HG03280 (cell line): ENCODE data around the gene ZKSCAN5.
"Not testable (repeated sequence)": the region's sequence is repeated elsewhere in the genome, so short reads cannot be mapped to it uniquely, and the experiment has no call there.

Source experiments
- ATAC-seq: cut with Tn5 transposase; IDR thresholded peaks from one replicate; pipeline ENCODE4 v1.9.1; 2021; ENCODE audit warnings: mild to moderate bottlenecking, moderate library complexity; ENCODE audit not compliant: unreplicated experiment

ZKSCAN5 gene

DNA sequence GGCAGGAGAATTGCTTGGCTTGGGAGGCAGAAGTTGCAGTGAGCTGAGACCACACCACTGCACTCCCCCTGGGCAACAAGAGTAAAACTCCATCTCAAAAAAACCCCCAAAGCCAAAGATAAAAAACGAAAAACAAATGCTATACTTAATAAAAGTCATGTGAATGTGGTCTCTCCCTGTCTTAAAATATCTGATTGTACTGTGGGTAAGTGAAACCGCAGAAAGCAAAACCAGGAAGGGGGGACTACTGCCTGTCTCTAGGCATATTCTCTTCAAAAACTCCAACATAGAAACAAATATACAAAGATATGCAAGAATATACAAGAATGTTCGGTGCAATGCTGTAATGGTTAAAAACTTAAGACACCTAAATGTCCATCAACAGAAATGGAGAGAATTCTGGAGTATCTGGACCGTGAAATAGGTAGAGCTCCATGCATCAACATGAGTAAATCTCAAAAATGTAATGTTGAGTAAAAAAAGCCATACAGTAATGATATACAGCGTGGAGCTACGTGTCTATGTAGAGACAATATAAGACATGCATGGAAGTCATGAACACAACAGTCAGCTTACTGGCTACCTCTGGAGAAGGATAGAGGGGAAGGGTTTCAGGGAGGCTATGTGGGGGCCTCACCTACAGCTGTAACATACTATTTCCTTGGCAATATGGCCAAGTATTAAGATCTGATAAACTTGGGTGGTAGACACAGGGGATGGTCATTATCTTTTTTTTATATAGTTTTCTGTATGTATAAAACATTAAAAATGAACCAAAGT, 6.5 kb upstream of the ZKSCAN5 start:
- no peak for ATAC-seq

DNA sequence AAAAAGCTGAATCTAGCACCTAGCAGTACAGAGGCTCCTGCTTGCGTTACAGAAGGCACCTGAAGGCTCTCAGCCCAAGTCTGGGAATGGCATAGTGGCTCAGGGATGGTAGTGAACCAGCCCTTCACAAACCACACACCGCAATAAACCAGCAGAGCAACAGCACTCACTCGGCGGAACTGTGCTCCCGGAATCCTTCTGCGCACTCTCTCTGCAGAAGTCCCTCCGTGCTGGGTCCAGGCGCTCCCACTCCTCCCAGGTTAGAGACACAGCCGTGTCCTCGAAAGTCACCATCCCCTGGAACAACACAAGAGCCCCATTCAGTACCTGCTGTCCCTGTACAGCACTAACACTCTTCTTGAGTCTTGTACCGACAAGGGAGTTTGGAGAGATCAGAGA, 5.9 kb upstream of the ZKSCAN5 start:
- no peak for ATAC-seq

DNA sequence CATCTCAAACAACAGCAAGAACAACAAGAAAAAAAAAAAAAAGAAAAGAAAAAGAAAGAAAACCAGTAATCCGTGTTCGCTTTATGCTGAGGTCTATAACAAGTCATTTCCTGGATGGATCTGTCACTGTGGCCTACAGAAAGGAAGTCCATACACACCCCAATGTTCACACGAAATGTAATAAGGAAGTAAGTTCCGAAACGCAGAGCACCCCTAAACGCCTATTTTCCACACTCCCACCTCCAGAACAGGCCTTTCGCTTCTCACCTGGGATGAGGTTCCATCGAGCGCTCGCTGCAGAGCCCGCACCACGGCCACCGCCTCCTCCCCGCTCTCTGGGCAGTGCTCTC, 5.1 kb upstream of the ZKSCAN5 start:
- ATAC-seq: peak; percentile 1

DNA sequence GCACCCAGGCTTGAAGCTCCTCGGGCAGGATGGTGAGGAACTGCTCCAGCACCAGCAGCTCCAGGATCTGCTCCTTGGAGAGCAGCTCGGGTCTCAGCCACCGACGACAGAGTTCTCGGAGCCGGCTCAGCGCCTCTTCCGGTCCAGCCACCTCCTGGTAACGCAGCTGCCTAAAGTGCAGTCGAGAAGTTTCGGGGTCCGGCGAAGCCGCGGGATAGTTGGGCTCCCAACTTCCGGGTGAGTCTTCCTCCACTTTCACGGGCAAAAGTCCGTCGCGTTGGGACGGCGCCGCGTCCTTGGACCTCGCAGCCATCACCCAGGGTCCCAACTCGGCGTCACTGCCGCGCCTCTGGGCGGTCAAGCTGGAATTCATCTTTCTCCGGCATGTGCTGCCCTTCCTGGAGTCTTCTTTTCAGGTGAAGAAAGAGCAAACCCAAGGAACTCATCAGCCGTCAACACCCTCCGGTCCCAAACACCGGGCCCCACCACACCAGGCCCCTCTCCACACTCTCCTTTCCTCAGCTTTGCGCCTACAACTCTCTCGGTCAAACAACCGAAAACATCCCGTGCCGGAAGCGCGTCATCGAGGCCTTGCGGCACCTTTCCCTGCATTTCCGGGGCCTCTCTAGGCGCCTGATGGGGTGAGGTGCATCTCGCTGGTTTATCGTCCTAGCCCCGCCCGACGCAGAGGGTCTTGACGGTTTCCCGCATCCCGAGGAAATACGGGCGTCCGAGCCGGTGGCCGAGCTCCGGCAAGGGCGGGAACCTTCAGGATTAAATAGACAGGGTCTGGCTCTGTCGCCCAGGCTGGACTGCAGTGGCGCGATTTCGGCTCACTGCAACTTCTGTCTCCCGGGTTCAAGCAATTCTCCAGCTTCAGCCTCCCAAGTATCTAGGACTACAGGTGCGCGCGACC, 4.5 kb upstream of the ZKSCAN5 start, which contains the start of gene ZNF394:
TSS of gene ZNF394 (minus strand) at position 561 of the 916 bp plus-strand sequence. CDS start at position 373, 188 bp downstream.
- peak; percentile 46 for ATAC-seq

DNA sequence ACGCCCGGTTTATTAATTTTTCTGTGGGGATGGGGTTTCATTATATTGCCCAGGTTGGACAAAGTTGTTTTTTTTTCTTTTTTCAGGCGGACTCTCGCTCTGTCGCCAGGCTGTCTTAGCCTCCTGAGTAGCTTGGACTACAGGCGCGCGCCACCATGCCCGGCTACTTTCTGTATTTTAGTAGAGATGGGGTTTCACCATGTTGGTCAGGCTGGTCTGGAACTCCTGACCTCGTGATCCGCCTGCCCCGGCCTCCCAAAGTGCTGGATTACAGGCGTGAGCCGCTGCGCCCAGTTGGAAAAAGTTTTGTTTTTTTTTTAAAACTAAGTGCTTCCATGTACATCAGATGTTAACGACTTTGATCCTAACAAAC, 3.8 kb upstream of the ZKSCAN5 start:
- ATAC-seq: no peak

DNA sequence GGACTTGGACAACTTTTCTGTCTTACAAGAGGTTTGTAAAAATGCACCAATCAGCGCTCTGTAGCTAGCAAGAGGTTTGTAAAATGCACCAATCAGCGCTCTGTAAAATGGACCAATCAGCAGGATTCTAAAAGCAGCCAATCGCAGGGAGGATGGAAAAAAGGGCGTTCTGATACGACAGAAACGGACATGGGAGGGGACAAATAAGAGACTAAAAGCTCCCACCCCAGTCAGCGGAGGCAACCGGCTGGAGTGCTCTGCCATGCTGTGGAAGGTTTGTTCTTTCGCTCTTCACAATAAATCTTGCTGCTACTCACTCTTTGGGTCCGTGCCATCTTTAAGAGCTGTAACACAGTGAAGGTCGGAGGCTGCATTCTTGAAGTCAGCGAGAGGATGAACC, 3.2 kb upstream of the ZKSCAN5 start:
- not testable (repeated sequence) for ATAC-seq

DNA sequence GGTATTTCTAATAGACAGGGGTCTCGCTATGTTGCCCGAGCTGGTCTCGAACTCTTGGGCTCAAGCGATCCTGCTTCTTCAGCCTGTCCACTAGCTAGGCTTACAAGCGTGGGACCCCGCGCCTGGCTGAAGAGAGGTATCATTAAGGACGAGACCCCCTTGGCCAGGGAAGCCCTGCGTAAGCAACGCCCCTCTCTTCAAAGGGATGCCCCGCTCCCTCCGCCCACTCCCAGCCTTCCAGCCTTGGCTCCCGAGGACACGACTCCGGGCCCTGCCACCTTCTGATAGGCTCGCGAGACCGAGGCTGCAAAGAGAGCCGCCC, 220 bp upstream of the ZKSCAN5 start:
- ATAC-seq: no peak

DNA sequence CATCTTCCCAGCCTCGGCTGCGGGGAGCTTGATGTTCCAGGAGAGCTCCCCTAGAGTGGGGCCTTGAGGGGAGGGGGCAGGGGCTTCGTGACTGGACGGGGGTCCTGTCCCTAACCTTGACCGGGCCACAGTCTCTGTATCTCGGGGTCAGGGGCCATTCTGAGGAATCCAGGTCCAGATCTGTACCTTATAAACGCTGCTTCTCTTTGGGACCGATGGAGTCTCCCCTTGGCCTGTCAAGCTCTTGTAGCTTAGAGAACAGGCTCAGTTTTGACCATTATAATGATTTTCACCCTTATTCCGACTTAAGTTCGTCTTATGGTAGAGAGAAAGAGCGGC, 831 bp downstream of the ZKSCAN5 start:
- no peak for ATAC-seq

DNA sequence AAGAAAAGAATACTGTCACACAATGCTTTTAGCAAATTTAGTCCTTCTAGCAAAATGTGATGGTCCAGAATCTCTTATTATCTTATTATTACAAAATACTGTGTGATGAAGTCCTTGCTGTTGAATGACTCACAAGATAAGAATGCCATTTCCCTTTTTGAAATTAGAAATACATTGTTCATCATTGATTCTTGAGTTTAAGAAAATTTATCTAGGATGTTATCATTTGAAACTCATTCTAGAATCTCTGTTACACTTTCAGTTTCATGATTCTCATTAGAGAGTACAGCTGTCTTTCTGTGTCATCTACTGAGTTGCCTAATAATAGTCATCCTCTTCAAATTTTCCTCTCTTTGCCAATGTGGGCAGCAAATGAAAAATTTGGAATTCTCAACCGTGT, 9.6 kb downstream of the ZKSCAN5 start:
- no peak for ATAC-seq

DNA sequence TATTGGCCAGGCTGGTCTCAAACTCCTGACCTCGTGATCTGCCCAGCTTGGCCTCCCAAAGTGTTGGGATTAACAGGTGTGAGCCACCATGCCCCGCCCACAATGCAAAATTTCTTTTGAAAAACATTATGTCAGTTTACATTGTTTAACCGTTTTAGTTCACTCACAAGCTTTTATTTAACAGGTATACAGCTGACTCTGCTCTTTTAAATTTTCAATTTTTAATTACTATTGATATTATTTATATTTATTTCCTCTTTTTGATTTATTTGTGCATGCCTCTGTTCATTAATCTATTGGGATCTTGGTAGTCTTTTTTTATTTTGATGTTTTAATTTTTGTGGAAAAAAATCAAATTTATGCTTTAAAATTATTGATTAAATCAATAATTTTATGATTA, 16.9 kb downstream of the ZKSCAN5 start:
- ATAC-seq: no peak

DNA sequence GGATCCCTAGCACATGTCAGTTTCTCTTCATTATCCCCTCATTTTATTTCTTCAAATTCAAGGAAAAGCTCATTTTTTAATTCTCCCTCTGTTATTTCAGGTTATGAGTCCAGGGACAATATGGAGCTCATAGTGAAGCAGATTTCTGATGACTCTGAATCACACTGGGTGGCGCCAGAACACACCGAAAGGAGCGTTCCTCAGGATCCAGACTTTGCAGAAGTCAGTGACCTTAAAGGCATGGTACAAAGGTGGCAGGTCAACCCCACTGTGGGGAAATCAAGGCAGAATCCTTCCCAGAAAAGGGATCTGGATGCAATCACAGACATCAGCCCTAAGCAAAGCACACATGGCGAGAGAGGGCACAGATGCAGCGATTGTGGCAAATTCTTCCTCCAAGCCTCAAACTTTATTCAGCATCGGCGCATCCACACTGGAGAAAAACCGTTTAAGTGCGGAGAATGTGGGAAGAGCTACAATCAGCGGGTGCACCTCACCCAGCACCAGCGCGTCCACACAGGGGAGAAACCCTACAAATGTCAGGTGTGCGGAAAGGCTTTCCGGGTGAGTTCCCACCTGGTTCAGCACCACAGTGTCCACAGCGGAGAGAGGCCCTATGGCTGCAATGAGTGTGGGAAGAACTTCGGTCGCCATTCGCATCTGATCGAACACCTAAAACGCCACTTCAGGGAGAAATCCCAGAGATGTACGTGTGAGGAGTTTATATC, 21.4 kb downstream of the ZKSCAN5 start:
- no peak for ATAC-seq

DNA sequence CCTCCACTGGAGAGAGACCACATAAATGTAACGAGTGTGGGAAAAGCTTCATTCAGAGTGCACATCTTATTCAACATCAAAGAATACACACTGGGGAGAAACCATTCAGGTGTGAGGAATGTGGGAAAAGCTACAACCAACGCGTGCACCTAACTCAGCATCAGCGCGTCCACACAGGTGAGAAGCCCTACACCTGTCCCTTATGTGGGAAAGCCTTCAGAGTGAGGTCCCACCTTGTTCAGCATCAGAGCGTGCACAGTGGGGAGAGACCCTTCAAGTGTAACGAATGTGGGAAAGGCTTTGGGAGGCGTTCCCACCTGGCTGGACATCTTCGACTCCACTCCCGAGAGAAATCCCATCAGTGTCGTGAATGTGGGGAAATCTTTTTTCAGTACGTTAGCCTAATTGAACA, 26.9 kb downstream of the ZKSCAN5 start:
- no peak for ATAC-seq

DNA sequence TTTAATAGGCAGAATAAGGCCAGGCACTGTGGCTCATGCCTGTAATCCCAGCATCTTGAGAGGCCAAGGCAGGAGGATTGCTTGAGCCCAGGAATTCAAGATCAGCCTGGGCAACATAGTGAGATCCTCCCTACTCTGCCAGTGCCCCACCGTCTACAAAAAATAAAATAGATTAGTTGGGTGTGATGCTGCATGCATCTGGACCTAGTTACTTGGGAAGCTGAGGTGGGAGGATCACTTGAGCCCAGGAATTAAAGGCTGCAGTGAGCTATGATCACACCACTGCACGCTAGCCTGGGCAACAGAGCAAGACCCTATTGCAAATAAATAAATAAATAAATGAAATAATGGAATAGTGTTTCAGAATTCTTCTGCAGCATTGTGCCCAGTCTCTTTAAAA, 31.2 kb downstream of the ZKSCAN5 start:
- no peak for ATAC-seq

DNA sequence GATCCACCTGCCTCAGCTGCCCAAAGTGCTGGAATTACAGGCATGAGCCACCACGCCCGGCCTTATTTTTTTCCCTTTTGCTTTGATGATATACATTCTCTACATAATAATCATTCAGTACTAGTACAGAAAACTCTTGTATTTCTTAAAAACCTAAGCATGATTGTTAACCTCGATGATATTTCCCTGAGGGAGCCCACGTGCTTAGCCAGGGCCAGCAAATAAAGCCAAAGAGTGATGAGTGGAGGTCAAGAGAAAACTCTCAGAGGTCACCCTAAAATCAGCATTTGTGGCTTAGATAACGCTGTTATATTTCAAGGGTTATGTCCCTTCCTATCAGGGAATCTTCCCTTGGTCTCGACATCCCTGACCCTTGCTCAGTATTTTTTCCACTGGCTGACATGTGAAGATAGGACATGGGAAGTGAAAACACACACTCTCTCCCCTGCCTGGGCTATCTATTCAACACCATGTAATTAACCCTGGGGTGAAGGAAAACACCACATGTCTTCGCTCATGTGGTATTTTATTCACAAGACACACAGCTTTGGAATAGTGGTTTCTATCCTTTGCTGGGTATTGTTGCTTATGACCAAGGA, 34.9 kb downstream of the ZKSCAN5 start:
- ATAC-seq: no peak

DNA sequence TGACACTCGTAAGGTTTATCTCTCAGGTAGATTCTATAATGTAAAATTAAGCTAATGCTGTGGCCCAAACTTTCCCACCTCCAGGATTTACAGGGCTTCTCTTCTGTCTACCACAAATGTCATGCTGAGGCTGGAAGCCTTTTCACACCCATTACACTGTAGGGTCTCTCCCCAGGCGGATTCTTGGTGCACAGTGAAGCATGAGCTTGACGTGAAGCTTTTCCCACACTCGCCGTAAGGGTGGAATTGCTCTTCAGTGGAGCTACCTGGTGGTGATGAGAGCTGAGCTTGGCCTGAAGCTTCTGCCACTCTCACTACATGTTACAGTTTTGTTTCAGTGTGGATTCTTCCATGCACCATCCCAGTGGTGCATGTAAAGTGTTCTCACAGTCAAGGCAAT, 36.1 kb downstream of the ZKSCAN5 start:
- ATAC-seq: no peak

DNA sequence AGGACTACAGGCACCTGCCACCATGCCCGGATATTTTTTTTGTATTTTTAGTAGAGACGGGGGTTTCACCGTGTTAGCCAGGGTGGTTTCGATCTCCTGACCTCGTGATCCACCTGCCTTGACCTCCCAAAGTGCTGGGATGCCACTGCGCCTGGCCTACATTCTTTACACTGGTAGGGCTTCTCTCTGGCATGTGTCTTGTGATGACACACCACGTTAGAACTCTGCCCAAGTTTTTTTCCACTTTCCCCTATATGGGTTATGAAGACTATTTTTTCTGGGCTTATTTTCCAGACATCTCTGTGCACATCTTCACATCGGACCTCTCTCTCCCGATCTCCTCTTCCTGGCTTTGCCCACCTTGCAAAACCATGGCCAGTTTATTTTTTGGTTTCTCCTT, 36.8 kb downstream of the ZKSCAN5 start:
- no peak for ATAC-seq

DNA sequence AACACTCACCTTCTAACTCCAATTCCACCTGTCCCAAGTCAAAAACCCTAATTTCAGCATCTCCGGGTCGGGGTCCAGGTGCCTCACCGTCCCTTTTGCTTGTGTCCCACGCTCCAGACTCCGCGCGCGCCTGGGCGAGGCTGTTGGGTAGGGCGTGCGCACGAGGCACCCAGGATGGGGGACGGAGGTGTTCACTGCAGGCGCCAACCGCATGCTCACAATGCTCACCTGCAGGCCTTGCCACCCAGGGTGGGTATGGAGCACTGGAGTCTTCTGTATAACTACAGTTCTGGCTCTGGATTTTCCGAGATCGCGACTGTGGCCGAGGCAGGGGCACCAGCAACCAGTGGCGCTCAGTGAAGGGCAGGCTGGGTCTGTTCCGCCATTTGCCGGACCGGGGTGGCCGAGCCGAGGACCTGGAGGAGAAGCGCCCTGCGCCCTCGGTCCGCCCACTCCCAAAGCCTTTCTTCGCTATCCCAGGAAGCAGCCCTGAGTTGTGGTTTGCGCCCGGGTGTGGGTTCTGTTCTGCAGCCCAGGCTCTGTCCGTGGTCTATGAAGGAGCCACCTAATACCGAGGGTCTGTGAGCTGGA, 38.7 kb downstream of the ZKSCAN5 start:
- no peak for ATAC-seq

DNA sequence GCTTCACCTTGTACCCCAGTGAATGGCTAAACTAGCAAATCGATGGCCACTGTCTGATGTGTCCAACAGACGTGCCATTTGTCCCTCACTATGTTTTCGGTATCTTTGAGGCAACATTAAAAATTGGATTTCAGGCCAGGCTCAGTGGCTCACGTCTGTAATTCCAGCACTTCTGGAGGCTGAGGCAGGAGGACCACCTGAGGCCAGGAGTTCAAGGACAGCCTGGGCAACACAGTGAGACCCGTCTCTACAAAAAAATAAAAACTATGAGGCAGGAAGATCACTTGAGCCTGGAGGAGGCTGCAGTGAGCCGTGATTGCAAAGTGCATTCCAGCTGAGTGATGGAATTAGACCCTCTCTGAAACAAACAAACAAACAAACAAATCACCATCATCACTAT, 39.5 kb downstream of the ZKSCAN5 start:
- no peak for ATAC-seq

DNA sequence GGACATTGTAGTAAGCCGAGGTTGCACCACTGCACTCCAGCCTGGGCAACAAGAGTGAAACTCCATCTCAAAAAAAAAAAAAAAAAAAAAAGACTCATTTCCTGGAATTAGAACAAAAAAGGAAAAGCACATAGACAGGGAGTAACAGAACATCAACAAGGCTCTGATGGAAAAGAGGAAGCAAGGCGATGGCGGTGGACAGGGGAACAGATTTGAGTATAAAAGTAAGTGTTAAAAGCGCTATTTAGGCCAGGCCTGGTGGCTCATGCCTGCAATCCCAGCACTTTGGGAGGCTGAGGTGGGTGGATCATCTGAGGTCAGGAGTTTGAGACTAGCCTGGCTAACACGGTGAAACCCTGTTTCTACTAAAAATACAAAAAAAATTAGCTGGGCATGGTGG, 40.8 kb downstream of the ZKSCAN5 start:
- ATAC-seq: not testable (repeated sequence)

DNA sequence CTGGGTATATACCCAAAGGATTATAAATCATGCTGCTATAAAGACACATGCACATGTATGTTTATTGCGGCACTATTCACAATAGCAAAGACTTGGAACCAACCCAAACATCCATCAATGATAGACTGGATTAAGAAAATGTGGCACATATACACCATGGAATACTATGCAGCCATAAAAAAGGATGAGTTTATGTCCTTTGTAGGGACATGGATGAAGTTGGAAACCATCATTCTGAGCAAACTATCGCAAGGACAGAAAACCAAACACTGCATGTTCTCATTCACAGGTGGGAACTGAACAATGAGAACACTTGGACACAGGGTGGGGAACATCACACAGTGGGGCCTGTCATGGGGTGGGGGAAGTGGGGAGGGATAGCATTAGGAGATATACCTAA, 45.1 kb downstream of the ZKSCAN5 start:
- not testable (repeated sequence) for ATAC-seq

DNA sequence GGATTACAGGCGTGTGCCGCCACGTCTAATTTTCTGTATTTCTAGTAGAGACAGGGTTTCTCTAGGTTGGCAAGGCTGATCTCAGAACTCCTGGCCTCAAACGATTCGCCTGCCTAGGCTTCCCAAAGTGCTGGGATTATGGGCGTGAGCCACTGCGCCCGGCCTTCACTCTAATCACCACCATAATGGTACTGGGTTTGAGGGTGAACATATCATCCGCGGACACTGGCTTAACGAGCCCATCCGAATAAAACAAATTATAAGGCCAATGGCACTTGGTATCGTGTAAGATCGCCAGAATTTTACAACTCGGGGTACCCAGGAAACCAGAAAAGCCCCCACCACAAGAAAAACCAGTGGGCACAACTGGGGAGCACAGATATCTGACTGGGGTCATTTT, 46.9 kb downstream of the ZKSCAN5 start:
- no peak for ATAC-seq
